Uterus (tissue), 4 donors: ENCODE results near the gene PLEKHM3. TPM values are rescaled to one million over a fixed set of nuclear protein-coding genes. Genes with fewer than 3 reads are reported as not detected.

Experiments
- DNase-seq, 2 donors: peaks; one replicate each; pipeline ENCODE4 v3.0.0-alpha.2; 2019 to 2020
- H3K27ac ChIP-seq, 2 donors: fragments of 200-600 bp; sonication (generic); 1 replicate in 1 of 2; 2 replicates in 1 of 2; pipeline ENCODE4 v1.5.1; 2016 to 2018
- H3K27me3 ChIP-seq, 2 donors: fragments of 200-600 bp; sonication (generic); one replicate each; pipeline ENCODE4 v1.5.1; 2018 to 2019; ENCODE audit warnings: control low read depth in 1 of 2
- H3K36me3 ChIP-seq, 2 donors: fragments of 200-600 bp; sonication (generic); one replicate each; pipeline ENCODE4 v1.5.1; 2019; ENCODE audit warnings: control low read depth in 1 of 2
- H3K4me1 ChIP-seq, 2 donors: fragments of 200-600 bp; sonication (generic); one replicate each; pipeline ENCODE4 v1.5.1; 2018 to 2019; ENCODE audit warnings: control low read depth in 1 of 2
- H3K4me3 ChIP-seq, 2 donors: fragments of 200-600 bp; sonication (generic); 1 replicate in 1 of 2; 2 replicates in 1 of 2; pipeline ENCODE4 v1.5.1; 2018 to 2019; ENCODE audit warnings: mild to moderate bottlenecking in 1 of 2
- H3K9me3 ChIP-seq, 2 donors: fragments of 200-600 bp; sonication (generic); one replicate each; pipeline ENCODE4 v1.5.1; 2019; ENCODE audit warnings: control low read depth in 1 of 2
- CTCF ChIP-seq, 4 experiments: fragments of 200-600 bp in 2 of 4; fragments of 450-650 bp in 2 of 4; sonication (generic) in 2 of 4; IDR thresholded peaks; one replicate each; pipeline ENCODE4 v1.5.1; 2016 to 2019; ENCODE audit warnings: antibody characterized with exemption in 4 of 4, mild to moderate bottlenecking in 2 of 4, moderate library complexity in 1 of 4
- POLR2A ChIP-seq, 2 donors: fragments of 450-650 bp; IDR thresholded peaks; one replicate each; pipeline ENCODE4 v1.6.1; 2016; ENCODE audit warnings: antibody characterized with exemption in 2 of 2, mild to moderate bottlenecking in 1 of 2, moderate library complexity in 1 of 2
- intact Hi-C: fragments of 100-400 bp; cut with DNase I; formaldehyde crosslinking; loops from one replicate; pipeline ENCODE4 v1.15.1; 2023; ENCODE audit warnings: low total_unique reads
- total RNA-seq, 4 donors: library from RNA; depleted of rRNA in 3 of 4; stranded (reverse); fragments of >200 nt in 3 of 4; gene quantifications; one replicate each; pipeline versions ENCODE4 v1.1.0 to v1.2.4, GENCODE V29; 2014 to 2023
- donor health status: DM: yes; HTN: yes; CAD: no.

PLEKHM3 gene
- total RNA-seq, 4 donors from 2014 or later: 20.5 to 43.4 (median 21.6) TPM

- TF ChIP-seq CTCF (IDR thresholded peaks at IDR 0.05) (no peak), POLR2A (IDR thresholded peaks at IDR 0.05) (no peak)
- H3K9me3 ChIP-seq: no peaks in the 10 kb centered on the region
- intact Hi-C loops: no loop called here
- no peaks in the 10 kb centered on the region for H3K4me1 ChIP-seq
- DNase-seq: no peak
- H3K4me3 ChIP-seq: no peak overlapping the region
- no peaks in the 10 kb centered on the region for H3K27me3 ChIP-seq
- no peak overlapping the region for H3K27ac ChIP-seq
- H3K36me3 ChIP-seq: no peaks in the 10 kb centered on the region
Measured at GRCh38 chr2:207796585-207797350, 228.6 kb downstream of the PLEKHM3 start.

DNA sequence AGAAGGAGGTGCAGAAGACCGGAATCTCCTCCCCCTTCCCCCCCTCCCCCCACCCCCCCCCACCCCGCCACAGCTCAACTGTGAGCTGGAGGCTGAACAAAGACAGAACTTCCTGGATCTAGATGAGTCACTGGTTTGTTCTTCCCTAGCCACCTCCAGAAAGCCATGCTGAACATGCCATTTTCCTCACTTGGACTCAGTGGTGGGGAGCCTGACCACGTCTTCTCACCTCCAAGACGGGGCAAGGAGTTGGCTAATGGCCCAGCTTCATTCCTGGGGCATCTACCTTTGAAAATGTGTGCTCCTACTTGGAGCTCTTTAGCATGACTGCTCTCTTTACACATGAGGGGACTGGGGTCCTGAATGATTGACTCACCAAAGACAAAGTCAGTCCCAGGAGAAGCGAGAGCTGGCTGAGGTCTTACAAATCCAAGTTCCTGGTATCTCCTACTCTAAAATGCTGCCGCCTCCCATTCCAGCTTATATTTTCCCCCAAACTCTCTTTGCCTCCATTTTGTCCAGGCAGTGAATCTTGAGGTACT lies 233.0 kb downstream of the PLEKHM3 start:
- H3K27ac ChIP-seq: no peak overlapping the region
- no peaks in the 10 kb centered on the region for H3K36me3 ChIP-seq
- DNase-seq: no peak
- intact Hi-C loops: no loop called here
- no peaks in the 10 kb centered on the region for H3K4me1 ChIP-seq
- H3K27me3 ChIP-seq: no peaks in the 10 kb centered on the region
- TF ChIP-seq POLR2A (IDR thresholded peaks at IDR 0.05) (no peak), CTCF (IDR thresholded peaks at IDR 0.05) (no peak)
- H3K9me3 ChIP-seq: no peaks in the 10 kb centered on the region
- no peak overlapping the region for H3K4me3 ChIP-seq

DNA sequence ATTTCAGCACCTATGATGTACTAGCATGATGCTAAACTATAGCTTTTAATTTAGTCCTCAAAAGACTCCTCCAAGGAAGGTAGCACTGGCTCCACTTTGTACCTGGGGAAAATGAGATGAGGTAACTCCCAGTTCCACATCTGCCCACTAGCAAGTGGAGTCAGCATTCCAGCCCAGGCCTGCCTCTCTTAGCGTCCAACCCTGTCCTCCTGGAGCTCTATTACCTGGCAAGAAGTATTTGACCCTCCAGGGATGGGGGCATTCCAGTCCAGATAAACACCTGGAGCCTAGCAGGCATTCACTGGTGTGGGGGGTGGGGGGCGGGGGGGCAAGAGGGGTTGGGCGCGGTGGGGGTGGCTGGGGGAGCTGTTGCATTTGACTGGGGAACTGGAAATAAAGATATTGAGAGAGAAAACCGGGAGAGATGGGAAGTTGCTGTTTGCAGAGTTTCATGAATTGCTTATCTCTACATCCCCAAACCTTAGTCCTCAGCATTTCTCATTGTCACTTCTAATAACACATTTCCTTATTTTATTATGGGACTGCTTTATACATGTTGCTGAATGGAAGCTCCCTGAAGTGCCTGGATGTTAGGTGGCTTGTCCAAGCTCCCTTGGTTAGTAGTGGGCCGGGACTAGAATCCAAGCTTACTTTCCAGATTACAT lies 233.6 kb downstream of the PLEKHM3 start:
- H3K36me3 ChIP-seq: no peaks in the 10 kb centered on the region
- no peaks in the 10 kb centered on the region for H3K4me1 ChIP-seq
- H3K4me3 ChIP-seq: no peak overlapping the region
- no peak for DNase-seq
- intact Hi-C loops: no loop called here
- H3K9me3 ChIP-seq: no peaks in the 10 kb centered on the region
- H3K27me3 ChIP-seq: no peaks in the 10 kb centered on the region
- no peak overlapping the region for H3K27ac ChIP-seq
- no peak for TF ChIP-seq POLR2A (IDR thresholded peaks at IDR 0.05)
- TF ChIP-seq CTCF (IDR thresholded peaks at IDR 0.05): no peak

DNA sequence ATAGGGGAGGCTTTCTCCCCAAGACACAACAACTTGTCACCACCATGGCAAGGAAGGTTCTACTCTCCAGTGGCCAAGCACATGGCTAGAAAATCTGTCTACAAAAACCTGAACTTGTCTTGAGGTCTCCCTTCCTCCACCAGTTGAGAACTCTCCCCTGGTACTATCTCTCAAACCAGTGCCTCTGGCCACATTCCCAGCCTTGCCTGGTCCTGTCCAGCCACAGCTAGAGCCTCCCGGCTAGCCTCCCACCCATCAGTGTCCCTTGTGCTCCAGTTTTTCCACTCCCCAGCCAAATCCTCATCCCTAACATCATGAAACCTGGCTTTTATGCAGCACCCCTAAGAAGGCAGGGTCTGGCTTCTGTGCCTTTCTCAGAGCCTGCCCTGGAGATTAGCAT lies 234.4 kb downstream of the PLEKHM3 start:
- intact Hi-C loops: no loop called here

More for the DNA sequence above, 234.4 kb downstream of the PLEKHM3 start:
- H3K4me3 ChIP-seq: no peak overlapping the region
- TF ChIP-seq CTCF (IDR thresholded peaks at IDR 0.05) (no peak), POLR2A (IDR thresholded peaks at IDR 0.05) (no peak)
- no peak overlapping the region for H3K27ac ChIP-seq
- no peaks in the 10 kb centered on the region for H3K4me1 ChIP-seq
- no peak for DNase-seq
- H3K36me3 ChIP-seq: no peaks in the 10 kb centered on the region
- H3K27me3 ChIP-seq: no peaks in the 10 kb centered on the region
- no peaks in the 10 kb centered on the region for H3K9me3 ChIP-seq
